GM12875 (cell line): ENCODE results near the gene DIRAS1.

Experiments
- H3K4me3 ChIP-seq: one replicate; pipeline ENCODE4 v1.5.1; 2011; ENCODE audit warnings: low read depth, low read length, control low read depth
- TF ChIP-seq, protein P1 (sequence below): IDR thresholded peaks from 2 replicates; pipeline ENCODE4 v1.5.1; 2011; ENCODE audit warnings: low read depth, mild to moderate bottlenecking, control low read depth, inconsistent platforms, low read length, moderate library complexity, borderline replicate concordance; ENCODE audit not compliant: insufficient read depth

DIRAS1 gene

DNA sequence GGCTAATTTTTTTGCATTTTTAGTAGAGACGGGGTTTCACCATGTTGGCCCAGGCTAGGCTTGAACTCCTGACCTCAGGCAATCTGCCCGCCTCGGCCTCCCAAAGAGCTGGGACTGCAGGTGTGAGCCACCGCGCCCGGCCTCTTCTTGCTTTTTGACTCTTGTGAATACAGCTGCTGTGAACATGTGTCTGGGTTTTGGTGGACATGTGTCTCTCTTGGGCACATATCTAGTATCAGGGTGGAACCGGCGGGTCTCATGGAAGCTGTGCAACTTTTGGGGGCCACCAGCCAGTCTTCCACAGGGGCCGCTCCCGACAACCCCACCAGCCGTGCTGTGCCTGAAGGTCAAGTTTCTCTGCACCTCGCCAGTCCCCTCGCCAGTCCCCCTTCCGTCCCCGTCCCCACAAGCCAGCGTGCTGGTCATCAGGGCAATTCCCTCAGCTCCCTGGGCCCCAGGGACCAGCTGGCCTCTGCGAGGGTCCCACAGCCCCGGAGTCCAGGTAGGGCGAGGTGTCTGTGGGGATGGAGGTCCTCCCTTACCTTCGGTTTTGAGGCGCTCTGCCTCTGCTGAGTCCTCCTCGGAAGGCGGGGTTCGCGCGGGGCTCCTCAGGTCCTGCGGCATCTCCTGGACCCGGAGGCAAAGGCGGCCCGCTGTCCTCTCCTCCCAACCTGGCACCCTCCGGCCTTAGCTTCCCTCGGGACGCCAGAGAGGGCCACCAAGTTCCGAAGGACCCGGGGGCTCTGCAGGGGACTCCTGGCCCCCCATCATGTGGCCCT lies 45.6 kb upstream of the DIRAS1 start:
- TF ChIP-seq, protein P1, sequence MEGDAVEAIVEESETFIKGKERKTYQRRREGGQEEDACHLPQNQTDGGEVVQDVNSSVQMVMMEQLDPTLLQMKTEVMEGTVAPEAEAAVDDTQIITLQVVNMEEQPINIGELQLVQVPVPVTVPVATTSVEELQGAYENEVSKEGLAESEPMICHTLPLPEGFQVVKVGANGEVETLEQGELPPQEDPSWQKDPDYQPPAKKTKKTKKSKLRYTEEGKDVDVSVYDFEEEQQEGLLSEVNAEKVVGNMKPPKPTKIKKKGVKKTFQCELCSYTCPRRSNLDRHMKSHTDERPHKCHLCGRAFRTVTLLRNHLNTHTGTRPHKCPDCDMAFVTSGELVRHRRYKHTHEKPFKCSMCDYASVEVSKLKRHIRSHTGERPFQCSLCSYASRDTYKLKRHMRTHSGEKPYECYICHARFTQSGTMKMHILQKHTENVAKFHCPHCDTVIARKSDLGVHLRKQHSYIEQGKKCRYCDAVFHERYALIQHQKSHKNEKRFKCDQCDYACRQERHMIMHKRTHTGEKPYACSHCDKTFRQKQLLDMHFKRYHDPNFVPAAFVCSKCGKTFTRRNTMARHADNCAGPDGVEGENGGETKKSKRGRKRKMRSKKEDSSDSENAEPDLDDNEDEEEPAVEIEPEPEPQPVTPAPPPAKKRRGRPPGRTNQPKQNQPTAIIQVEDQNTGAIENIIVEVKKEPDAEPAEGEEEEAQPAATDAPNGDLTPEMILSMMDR = no peak
- H3K4me3 ChIP-seq = no peak overlapping the region

DNA sequence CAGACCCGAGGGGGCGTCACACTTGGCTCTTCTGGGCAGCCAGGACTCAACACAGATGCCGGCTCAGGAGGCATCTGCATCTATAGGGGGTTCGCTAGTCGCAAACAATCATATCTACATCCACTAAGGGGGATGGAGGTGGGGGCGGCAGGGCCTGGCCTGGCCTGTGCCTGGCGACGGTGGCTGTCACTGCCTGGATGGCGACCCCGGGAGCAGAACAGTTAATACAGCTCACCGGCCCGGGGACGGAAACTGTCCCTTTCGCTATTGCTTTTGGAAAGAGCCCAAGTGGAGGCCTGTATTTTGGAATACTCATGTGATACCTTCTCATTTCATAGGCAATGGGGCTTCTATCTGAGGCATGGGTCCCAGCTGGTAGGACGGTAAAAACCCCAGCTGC lies 44.2 kb upstream of the DIRAS1 start:
- TF ChIP-seq, protein P1 = no peak
- H3K4me3 ChIP-seq = no peak overlapping the region

DNA sequence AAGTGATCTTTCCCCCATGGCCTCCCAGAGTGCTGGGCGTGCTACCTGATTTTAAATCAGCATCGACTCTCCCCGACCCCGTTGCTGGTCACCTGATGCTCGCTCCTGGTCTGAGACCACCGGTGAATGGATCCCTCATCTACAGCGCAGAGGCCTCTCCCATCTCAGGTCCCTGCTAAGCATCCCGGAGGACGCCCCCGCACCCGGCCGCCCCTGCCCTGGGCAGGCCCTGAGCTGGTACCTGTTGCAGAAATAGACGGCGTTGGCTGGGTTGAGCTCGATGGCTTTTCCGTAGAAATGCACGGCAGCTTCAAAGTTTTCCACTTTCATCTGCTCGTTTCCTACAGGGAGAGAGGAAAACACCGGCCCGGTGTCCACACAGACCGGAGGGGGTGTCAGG lies 43.8 kb upstream of the DIRAS1 start:
- TF ChIP-seq, protein P1 = no peak
- H3K4me3 ChIP-seq = no peak overlapping the region

DNA sequence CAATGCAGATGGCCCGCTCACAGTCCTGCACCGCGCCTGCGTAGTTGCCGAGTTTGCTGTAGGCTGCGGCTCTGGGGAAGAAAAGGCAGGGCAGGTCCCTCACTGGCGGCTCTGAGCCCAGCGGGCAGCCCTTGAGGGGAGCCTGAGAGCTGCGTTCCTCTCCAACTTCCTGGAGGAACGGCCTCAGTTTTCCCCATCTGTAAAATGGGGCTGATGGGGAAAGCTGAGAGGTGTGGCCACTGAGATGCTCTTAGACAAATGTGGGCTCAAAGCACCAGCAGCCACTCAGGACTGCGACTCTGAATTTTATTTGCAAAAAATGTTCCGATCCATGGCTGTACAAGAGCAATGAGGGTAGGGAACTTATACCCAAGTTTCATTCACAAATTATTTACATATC lies 42.5 kb upstream of the DIRAS1 start:
- TF ChIP-seq, protein P1 = no peak
- no peak overlapping the region for H3K4me3 ChIP-seq

DNA sequence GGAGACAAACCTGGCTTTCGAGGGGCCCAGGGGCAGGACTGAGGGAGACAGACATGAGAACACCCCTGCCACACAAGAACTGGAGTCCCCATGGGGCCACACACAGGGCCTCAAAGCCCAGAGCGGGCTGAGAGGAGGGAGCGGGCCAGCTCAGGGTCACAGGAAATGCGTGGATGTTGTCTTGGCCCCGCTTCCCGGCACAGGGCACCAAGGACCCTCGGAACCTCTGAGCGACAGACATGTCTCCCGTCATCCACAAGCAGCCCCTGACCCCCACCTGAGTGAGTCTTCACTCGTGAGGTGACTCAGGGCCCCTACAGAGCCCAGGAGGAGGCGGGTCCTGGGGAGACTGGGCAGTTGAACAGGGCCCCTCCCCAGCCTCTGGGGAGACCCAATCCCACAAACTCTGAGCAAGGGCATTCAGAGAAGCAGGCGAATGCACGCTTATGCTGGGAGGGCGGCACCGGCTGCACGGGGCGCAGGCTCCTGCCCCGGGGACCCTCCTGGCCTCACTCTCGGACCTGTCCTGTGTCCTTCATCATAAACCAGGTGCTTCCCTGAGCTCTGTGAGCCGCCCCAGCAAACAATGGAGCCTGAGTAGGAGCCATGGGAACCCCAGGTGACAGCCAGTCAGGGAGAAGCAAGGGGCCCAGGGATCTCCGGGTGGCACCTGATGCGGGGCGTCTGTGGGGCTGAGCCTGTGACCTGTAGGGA lies 41.8 kb upstream of the DIRAS1 start:
- H3K4me3 ChIP-seq = no peak overlapping the region
- TF ChIP-seq, protein P1 = no peak

DNA sequence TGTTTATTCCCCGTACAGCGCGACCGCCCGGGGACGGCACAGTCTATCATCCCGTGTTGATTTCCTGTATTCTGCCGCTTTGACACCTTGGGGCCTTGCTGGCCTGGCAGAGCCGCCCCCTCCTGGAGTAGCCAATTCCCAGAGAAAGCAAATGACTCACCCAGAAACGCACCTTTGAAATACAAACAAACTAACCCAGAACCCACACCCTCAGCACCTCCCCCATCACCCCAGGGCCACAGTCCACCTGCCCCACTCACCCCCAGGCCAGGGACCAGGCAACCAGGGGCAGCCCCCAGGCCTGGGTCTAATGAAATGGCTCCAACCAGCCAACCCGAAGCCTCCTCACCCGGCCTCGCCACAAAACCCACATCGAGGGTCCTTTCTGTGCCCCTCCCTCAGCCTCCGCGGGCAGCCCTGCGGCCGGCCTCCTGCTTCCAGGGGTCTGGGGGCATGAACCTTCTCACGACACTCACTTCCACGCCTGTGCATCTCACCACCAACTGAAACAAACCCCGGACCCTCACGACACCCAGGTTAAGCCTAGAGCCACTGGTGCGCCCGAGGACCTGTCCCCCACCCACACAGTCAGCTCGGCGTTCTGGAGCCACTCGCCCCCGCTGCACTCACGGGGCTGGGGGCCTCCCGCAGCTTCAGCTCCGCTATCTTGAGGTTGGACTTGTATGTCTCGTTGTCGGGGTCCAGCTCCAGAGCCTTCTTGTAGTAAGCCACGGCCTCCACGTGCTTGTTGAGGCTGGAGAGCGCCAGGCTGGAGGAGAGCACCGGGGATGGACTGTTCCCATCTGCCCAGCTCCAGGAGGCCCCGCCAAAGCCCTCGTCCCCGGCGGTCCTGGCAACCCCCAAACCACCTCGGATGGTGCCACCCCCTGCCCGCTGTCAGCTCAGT lies 41.0 kb upstream of the DIRAS1 start:
- no peak overlapping the region for H3K4me3 ChIP-seq
- TF ChIP-seq, protein P1 = no peak
